Gastroesophageal sphincter (tissue), 3 donors: ENCODE measurements around the gene PHRF1.

Source experiments
- CTCF ChIP-seq, 4 experiments: fragments of 200-600 bp in 2 of 4; fragments of 450-650 bp in 2 of 4; sonication (generic) in 1 of 4; IDR thresholded peaks; one replicate each; pipeline ENCODE4 v1.5.1; 2017 to 2019; ENCODE audit warnings: antibody characterized with exemption in 4 of 4, mild to moderate bottlenecking in 2 of 4, moderate library complexity in 2 of 4
- EP300 ChIP-seq: sonication (generic); formaldehyde crosslinking; IDR thresholded peaks from one replicate; pipeline ENCODE4 v1.6.1; 2017; ENCODE audit warnings: antibody characterized with exemption, mild to moderate bottlenecking
- POLR2AphosphoS5 ChIP-seq: sonication (generic); formaldehyde crosslinking; IDR thresholded peaks from one replicate; pipeline ENCODE4 v1.6.1; 2017; ENCODE audit warnings: antibody characterized with exemption

DNA sequence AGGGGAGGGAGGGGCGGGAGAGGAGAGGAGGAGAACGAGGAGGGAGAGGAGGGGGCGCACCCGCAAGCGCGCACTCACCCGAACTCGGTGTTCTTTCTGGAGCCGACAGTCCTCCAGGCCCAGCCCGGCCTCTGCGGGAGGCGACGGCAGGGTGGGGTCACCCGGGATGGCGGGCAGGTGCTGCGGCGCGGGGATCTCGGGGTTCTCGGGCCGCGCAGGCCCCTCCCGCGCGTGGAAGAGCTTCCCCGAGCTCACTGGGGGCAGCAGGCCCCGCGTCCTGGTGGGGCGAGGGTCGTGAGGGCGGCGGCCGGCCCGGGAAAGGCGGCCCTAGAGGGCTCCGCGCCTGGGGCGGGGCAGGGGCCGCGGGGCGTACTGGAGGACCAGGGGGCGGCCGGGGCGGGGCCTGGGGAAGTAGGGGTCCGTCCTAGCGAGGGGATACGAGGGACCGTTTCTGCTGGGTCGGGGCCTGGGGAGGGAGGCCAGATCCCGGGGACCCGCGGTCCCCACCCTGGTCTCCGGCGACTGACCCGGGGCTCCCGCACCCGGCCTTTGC lies 21.0 kb upstream of the PHRF1 start:
- TF ChIP-seq CTCF (IDR thresholded peaks at IDR 0.05): no peak
- TF ChIP-seq EP300: no peak
- no peak for TF ChIP-seq POLR2AphosphoS5
